Body of pancreas (tissue), 4 donors: ENCODE data around the gene MOV10L1.

Experiments
- POLR2A ChIP-seq, 3 donors: fragments of 450-650 bp; IDR thresholded peaks; one replicate each; pipeline ENCODE4 v1.6.1; 2016; ENCODE audit warnings: antibody characterized with exemption in 3 of 3, mild to moderate bottlenecking in 2 of 3
- TF ChIP-seq, protein P1 (sequence below), 7 experiments: fragments of 450-650 bp in 4 of 7; fragments of 200-600 bp in 3 of 7; sonication (generic) in 3 of 7; IDR thresholded peaks; one replicate each; pipeline ENCODE4 v1.5.1; 2016 to 2019; ENCODE audit warnings: antibody characterized with exemption in 7 of 7

DNA sequence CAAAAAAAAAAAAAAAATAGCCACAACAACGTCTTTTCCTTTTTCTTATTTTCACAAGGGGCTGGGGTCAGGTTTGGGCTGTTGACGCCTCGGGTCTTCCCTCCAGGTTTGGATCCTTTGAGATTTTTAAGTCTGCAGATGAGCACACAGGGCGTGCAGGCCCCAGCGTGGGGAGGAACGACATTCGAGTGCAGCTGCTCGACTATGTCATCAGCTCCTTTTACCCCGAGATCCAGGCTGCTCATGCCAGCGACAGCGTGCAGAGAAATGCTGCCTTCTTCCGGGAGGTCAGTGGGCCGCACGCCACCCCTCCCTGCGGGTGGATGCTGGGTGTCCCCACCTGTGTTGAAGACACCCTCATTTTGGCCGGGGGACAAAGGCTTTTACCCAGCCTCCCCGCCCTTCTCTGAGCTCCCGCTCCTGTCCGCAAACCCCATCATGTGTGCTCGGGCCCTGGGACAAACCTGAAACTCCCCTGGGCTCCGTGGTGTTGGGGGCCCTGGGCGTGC lies 118.7 kb downstream of the MOV10L1 start:
- TF ChIP-seq, protein P1, sequence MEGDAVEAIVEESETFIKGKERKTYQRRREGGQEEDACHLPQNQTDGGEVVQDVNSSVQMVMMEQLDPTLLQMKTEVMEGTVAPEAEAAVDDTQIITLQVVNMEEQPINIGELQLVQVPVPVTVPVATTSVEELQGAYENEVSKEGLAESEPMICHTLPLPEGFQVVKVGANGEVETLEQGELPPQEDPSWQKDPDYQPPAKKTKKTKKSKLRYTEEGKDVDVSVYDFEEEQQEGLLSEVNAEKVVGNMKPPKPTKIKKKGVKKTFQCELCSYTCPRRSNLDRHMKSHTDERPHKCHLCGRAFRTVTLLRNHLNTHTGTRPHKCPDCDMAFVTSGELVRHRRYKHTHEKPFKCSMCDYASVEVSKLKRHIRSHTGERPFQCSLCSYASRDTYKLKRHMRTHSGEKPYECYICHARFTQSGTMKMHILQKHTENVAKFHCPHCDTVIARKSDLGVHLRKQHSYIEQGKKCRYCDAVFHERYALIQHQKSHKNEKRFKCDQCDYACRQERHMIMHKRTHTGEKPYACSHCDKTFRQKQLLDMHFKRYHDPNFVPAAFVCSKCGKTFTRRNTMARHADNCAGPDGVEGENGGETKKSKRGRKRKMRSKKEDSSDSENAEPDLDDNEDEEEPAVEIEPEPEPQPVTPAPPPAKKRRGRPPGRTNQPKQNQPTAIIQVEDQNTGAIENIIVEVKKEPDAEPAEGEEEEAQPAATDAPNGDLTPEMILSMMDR (IDR thresholded peaks at IDR 0.05), result no peak
- no peak for TF ChIP-seq POLR2A (IDR thresholded peaks at IDR 0.05)
